HCT116 (cell line): ENCODE data around the gene MCTP2.
A peak's percentile ranks its signal among the peaks of the same experiment; 100 is the strongest.

Source experiments
- CEBPB ChIP-seq: IDR thresholded peaks from 2 replicates; pipeline ENCODE4 v1.6.1; 2012; ENCODE audit warnings: low read depth
- CTCF ChIP-seq, 3 experiments: fragments of 200-600 bp in 1 of 3; sonication (generic) in 1 of 3; IDR thresholded peaks in 2 of 3; conservative IDR thresholded peaks in 1 of 3; 2 replicates each; pipeline ENCODE4 v1.5.1; 2012 to 2017; ENCODE audit warnings: low read depth in 2 of 3, low read length in 2 of 3, antibody characterized with exemption in 1 of 3, borderline replicate concordance in 1 of 3, control low read depth in 1 of 3, mild to moderate bottlenecking in 1 of 3, mixed read lengths in 1 of 3, mixed run types in 1 of 3, moderate library complexity in 1 of 3; ENCODE audit not compliant: insufficient read depth in 1 of 3
- EZH2 ChIP-seq: fragments of 200-600 bp; sonication (generic); IDR thresholded peaks from 2 replicates; pipeline ENCODE4 v1.6.1; 2017; ENCODE audit warnings: antibody characterized with exemption, mixed run types
- EZH2phosphoT487 ChIP-seq: fragments of 200-600 bp; IDR thresholded peaks from 2 replicates; pipeline ENCODE4 v1.6.1; 2018; ENCODE audit warnings: antibody characterized with exemption, borderline replicate concordance
- FOSL1 ChIP-seq: IDR thresholded peaks from 2 replicates; pipeline ENCODE4 v1.6.1; 2012; ENCODE audit warnings: low read depth
- JUND ChIP-seq: IDR thresholded peaks from 2 replicates; pipeline ENCODE4 v1.6.1; 2012
- MAX ChIP-seq: IDR thresholded peaks from 2 replicates; pipeline ENCODE4 v1.6.1; 2012
- POLR2A ChIP-seq: IDR thresholded peaks from 2 replicates; pipeline ENCODE4 v1.7.0; 2011; ENCODE audit warnings: borderline replicate concordance; ENCODE audit not compliant: insufficient read depth, insufficient read length; ENCODE audit errors: extremely low read depth
- POLR2AphosphoS5 ChIP-seq: IDR thresholded peaks from 2 replicates; pipeline ENCODE4 v1.6.1; 2011; ENCODE audit warnings: mild to moderate bottlenecking, low read depth, low read length, moderate library complexity
- RAD21 ChIP-seq: IDR thresholded peaks from 2 replicates; pipeline ENCODE4 v1.6.1; 2012; ENCODE audit warnings: low read depth, mild to moderate bottlenecking
- REST ChIP-seq: IDR thresholded peaks from 2 replicates; pipeline ENCODE4 v1.6.1; 2012; ENCODE audit warnings: low read depth
- SP1 ChIP-seq: IDR thresholded peaks from 2 replicates; pipeline ENCODE4 v1.6.1; 2012; ENCODE audit warnings: low read depth
- ZFX ChIP-seq: fragments of 450-650 bp; IDR thresholded peaks from 2 replicates; pipeline ENCODE4 v1.6.1; 2017
- ZNF274 ChIP-seq: fragments of 200-500 bp; sonication (Bioruptor generic); IDR thresholded peaks from 2 replicates; pipeline ENCODE4 v1.6.1; 2014; ENCODE audit warnings: mild to moderate bottlenecking, low read depth, low read length, inconsistent platforms

GRCh38 chr15:94524565-94524964, 293.2 kb downstream of the MCTP2 start:
- TF ChIP-seq CTCF (IDR thresholded peaks at IDR 0.05 in 2 of 3, conservative IDR thresholded peaks at IDR 0.05 in 1 of 3; ENCODE audit: borderline replicate concordance in 1 of 3, insufficient read depth in 1 of 3, low read depth in 2 of 3, low read length in 2 of 3), result no peak
- no peak for TF ChIP-seq POLR2A
- no peak for TF ChIP-seq POLR2AphosphoS5
- no peak for TF ChIP-seq RAD21
- no peak for TF ChIP-seq EZH2phosphoT487
- no peak for TF ChIP-seq ZFX
- TF ChIP-seq ZNF274, result no peak
- no peak for TF ChIP-seq EZH2
- no peak for TF ChIP-seq MAX
- TF ChIP-seq REST, result no peak
- no peak for TF ChIP-seq JUND
- TF ChIP-seq CEBPB, result no peak
- no peak for TF ChIP-seq SP1
- TF ChIP-seq FOSL1, result peak; percentile 24; the same call in 1 of the 2 replicates
